HCT116 (cell line): ENCODE results near the gene SLC16A5.

Experiments used
- EZH2 ChIP-seq: fragments of 200-600 bp; sonication (generic); IDR thresholded peaks from 2 replicates; pipeline ENCODE4 v1.6.1; 2017; ENCODE audit warnings: antibody characterized with exemption, mixed run types
- EZH2phosphoT487 ChIP-seq: fragments of 200-600 bp; IDR thresholded peaks from 2 replicates; pipeline ENCODE4 v1.6.1; 2018; ENCODE audit warnings: antibody characterized with exemption, borderline replicate concordance
- POLR2A ChIP-seq: IDR thresholded peaks from 2 replicates; pipeline ENCODE4 v1.7.0; 2011; ENCODE audit warnings: borderline replicate concordance; ENCODE audit not compliant: insufficient read depth, insufficient read length; ENCODE audit errors: extremely low read depth
- POLR2AphosphoS5 ChIP-seq: IDR thresholded peaks from 2 replicates; pipeline ENCODE4 v1.6.1; 2011; ENCODE audit warnings: mild to moderate bottlenecking, low read depth, low read length, moderate library complexity
- SIN3A ChIP-seq: IDR thresholded peaks from 2 replicates; pipeline ENCODE4 v1.6.1; 2012; ENCODE audit warnings: low read depth
- TF ChIP-seq, protein P1 (sequence below), 3 experiments: fragments of 200-600 bp in 1 of 3; sonication (generic) in 1 of 3; IDR thresholded peaks in 2 of 3; conservative IDR thresholded peaks in 1 of 3; 2 replicates each; pipeline ENCODE4 v1.5.1; 2012 to 2017; ENCODE audit warnings: low read depth in 2 of 3, low read length in 2 of 3, antibody characterized with exemption in 1 of 3, borderline replicate concordance in 1 of 3, control low read depth in 1 of 3, mild to moderate bottlenecking in 1 of 3, mixed read lengths in 1 of 3, mixed run types in 1 of 3, moderate library complexity in 1 of 3; ENCODE audit not compliant: insufficient read depth in 1 of 3
- TF ChIP-seq, protein P2 (sequence below): IDR thresholded peaks from 2 replicates; pipeline ENCODE4 v1.6.1; 2012
- TF ChIP-seq, protein P3 (sequence below): IDR thresholded peaks from 2 replicates; pipeline ENCODE4 v1.6.1; 2012; ENCODE audit warnings: low read depth

DNA sequence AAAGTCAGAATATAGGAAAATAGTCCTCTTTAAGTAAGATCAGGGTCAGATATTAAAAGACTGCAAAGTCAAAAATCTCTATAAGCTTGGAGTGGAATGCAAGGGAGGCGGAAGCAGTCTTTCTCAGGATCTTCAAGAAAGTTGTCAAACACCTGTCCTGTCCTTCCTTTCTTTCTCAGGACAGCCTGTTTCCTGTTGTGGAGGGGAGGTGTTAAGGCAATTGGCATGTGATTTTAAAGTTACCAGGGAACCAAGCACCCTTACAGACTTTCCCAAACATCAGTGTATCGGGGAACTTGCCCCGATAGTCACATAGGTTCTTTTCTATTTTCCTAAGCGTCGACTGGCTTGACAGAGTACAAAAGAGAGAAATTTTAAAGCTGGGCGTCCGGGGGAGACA, 43.0 kb upstream of the SLC16A5 start:
- TF ChIP-seq EZH2 (no peak), POLR2AphosphoS5 (no peak), POLR2A (no peak), EZH2phosphoT487 (no peak), SIN3A (no peak)
- TF ChIP-seq, protein P1, sequence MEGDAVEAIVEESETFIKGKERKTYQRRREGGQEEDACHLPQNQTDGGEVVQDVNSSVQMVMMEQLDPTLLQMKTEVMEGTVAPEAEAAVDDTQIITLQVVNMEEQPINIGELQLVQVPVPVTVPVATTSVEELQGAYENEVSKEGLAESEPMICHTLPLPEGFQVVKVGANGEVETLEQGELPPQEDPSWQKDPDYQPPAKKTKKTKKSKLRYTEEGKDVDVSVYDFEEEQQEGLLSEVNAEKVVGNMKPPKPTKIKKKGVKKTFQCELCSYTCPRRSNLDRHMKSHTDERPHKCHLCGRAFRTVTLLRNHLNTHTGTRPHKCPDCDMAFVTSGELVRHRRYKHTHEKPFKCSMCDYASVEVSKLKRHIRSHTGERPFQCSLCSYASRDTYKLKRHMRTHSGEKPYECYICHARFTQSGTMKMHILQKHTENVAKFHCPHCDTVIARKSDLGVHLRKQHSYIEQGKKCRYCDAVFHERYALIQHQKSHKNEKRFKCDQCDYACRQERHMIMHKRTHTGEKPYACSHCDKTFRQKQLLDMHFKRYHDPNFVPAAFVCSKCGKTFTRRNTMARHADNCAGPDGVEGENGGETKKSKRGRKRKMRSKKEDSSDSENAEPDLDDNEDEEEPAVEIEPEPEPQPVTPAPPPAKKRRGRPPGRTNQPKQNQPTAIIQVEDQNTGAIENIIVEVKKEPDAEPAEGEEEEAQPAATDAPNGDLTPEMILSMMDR (IDR thresholded peaks at IDR 0.05 in 2 of 3, conservative IDR thresholded peaks at IDR 0.05 in 1 of 3; ENCODE audit: borderline replicate concordance in 1 of 3, insufficient read depth in 1 of 3, low read depth in 2 of 3, low read length in 2 of 3), result no peak
- TF ChIP-seq, protein P2, sequence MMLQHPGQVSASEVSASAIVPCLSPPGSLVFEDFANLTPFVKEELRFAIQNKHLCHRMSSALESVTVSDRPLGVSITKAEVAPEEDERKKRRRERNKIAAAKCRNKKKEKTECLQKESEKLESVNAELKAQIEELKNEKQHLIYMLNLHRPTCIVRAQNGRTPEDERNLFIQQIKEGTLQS, result no peak
- TF ChIP-seq, protein P3, sequence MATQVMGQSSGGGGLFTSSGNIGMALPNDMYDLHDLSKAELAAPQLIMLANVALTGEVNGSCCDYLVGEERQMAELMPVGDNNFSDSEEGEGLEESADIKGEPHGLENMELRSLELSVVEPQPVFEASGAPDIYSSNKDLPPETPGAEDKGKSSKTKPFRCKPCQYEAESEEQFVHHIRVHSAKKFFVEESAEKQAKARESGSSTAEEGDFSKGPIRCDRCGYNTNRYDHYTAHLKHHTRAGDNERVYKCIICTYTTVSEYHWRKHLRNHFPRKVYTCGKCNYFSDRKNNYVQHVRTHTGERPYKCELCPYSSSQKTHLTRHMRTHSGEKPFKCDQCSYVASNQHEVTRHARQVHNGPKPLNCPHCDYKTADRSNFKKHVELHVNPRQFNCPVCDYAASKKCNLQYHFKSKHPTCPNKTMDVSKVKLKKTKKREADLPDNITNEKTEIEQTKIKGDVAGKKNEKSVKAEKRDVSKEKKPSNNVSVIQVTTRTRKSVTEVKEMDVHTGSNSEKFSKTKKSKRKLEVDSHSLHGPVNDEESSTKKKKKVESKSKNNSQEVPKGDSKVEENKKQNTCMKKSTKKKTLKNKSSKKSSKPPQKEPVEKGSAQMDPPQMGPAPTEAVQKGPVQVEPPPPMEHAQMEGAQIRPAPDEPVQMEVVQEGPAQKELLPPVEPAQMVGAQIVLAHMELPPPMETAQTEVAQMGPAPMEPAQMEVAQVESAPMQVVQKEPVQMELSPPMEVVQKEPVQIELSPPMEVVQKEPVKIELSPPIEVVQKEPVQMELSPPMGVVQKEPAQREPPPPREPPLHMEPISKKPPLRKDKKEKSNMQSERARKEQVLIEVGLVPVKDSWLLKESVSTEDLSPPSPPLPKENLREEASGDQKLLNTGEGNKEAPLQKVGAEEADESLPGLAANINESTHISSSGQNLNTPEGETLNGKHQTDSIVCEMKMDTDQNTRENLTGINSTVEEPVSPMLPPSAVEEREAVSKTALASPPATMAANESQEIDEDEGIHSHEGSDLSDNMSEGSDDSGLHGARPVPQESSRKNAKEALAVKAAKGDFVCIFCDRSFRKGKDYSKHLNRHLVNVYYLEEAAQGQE, result no peak
